Body of pancreas (tissue), 4 donors: ENCODE measurements around the gene PCGF2.

Experiments used
- CTCF ChIP-seq, 7 experiments: fragments of 450-650 bp in 4 of 7; fragments of 200-600 bp in 3 of 7; sonication (generic) in 3 of 7; IDR thresholded peaks; one replicate each; pipeline ENCODE4 v1.5.1; 2016 to 2019; ENCODE audit warnings: antibody characterized with exemption in 7 of 7
- POLR2A ChIP-seq, 3 donors: fragments of 450-650 bp; IDR thresholded peaks; one replicate each; pipeline ENCODE4 v1.6.1; 2016; ENCODE audit warnings: antibody characterized with exemption in 3 of 3, mild to moderate bottlenecking in 2 of 3

- TF ChIP-seq CTCF (IDR thresholded peaks at IDR 0.05): no peak
- TF ChIP-seq POLR2A (IDR thresholded peaks at IDR 0.05): no peak
Measured at GRCh38 chr17:38701504-38702165, 46.5 kb downstream of the PCGF2 start.
